ENCODE measurements around the gene OTUD3.
"Not testable (repeated sequence)": the region's sequence is repeated elsewhere in the genome, so short reads cannot be mapped to it uniquely, and the experiment has no call there.

The OTUD3 gene

GRCh38 chr1:19868575-19868974 is 13.6 kb upstream of the OTUD3 start:
- DNase-seq (ENCODE audit: low read depth) = not testable (repeated sequence)

- DNase-seq (ENCODE audit: low read depth) = not testable (repeated sequence)
Measured at GRCh38 chr1:19869453-19869852, 12.7 kb upstream of the OTUD3 start.

GRCh38 chr1:19869929-19870328 is 12.3 kb upstream of the OTUD3 start:
- DNase-seq (ENCODE audit: low read depth) = peak; percentile 70

GRCh38 chr1:19872190-19872589 is 10.0 kb upstream of the OTUD3 start:
- no peak for DNase-seq (ENCODE audit: low read depth)

- DNase-seq (ENCODE audit: low read depth) = no peak
Measured at GRCh38 chr1:19877181-19877750, 4.9 kb upstream of the OTUD3 start.

DNA sequence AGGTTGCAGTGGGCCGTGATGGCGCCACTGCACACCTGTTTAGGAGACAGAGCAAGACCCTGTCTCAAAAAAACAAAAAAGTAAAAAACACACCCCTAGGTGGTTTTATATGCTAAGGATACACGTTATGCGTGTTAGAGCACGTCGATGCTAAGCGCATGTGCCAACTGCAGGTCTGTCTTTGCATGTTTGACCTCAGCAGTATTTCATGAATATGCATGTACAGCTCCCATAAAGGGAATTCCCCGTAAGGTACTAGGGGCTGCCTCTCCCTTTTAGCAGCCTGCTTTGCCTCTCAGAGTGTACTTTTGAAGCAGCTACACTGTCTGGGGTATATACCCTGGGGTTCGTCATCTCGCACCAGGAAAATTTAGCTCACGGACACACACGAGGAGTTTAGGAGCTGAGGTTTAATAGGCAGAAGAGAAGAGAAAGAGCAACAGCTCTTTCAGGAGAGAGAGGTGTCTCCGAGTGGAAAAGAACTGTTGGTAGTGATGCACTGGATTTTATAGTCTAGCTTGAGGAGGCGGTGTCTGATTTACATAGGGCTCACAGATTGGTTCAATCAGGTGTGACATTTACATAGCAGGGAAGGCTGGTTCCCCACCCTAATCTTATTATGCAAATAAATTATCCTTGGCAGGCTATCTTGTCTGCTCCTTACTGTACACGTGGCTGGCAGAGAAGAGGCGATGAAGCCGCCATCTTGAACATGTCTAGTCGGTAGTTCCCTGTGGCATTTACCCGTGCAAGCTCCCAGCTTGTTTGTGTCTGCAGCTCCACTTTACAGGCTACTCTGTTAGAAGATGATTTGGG is 4.2 kb upstream of the OTUD3 start:
- DNase-seq (ENCODE audit: low read depth) = no peak

DNA sequence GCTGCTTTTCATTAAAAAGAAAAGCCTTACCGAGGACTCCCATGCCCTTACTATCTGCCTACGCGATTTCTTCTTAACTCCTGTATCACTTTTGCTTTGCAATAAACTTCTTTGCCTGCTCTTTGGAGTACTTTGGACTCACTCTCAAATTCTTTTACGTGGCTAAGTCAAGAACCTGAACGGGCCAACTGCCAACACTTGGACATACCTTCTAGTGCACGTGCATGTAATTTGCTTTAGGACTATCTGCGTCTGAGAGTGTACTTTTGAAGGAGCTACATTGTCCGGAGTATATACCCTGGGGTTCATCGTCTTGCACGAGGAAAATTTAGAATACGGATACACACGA is 3.6 kb upstream of the OTUD3 start:
- DNase-seq (ENCODE audit: low read depth) = no peak

GRCh38 chr1:19879227-19879626 is 3.0 kb upstream of the OTUD3 start:
- DNase-seq (ENCODE audit: low read depth) = no peak

GRCh38 chr1:19879661-19880060 is 2.5 kb upstream of the OTUD3 start:
- DNase-seq (ENCODE audit: low read depth) = no peak

GRCh38 chr1:19880841-19881240 is 1.4 kb upstream of the OTUD3 start:
- not testable (repeated sequence) for DNase-seq (ENCODE audit: low read depth)

DNA sequence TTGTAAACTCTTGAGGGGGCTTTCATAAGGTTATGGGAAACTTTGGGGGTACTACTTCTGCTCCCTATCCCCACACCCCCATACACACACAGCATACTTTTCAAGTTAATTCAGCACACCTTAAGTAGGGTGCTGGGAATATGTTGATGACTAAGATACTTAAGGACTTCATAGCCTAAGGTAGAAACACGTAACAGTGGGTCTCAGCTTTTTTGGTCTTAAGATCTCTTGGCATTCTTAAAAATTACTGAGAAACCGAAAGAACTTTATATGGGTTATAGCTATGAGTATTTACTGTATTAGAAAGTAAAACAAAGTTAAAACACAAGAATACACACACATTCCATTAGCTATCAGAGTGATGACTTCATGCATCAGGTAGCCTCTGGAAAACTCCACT is 2.1 kb downstream of the OTUD3 start:
- DNase-seq (ENCODE audit: low read depth) = no peak

- DNase-seq (ENCODE audit: low read depth) = no peak
Measured at GRCh38 chr1:19885821-19886220, 3.6 kb downstream of the OTUD3 start.

DNA sequence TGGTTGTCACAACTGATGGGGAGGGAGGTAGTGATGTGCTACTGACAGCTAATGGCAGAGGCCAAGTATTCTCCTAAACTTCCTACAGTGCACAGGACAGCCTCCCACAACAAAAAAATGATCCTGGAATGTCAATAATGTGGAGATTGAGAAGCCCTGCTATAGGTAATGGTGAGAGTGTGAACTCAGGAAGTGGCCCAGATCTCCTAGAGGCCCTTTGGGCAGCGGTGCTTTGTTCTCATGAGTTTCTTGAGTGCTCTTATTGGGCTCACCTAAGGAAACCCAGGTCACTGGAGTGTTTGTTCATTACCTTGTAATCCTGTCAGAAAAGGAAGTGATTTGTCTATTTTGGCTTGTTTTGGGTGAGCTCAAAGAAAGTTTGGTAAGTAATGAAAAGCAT is 5.9 kb downstream of the OTUD3 start:
- no peak for DNase-seq (ENCODE audit: low read depth)

DNA sequence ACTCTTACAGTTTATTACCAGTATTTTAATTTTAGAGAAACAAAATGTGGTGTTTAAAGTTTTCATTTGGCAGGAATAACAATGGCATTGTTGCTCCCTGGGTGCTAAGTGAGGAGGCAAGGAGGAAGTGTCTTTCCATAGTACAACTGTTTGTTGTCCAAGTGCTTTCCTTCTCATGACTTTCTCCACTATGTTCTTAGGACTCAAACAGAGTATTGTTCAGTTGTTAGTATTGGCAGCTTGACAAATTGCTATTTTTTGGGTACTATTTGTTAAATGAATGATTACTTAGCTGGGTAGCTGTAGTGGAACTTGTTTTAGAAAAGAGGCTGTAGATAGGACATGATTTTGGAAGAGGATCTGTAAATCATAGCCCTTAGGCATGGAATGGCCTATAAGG is 7.5 kb downstream of the OTUD3 start:
- no peak for DNase-seq (ENCODE audit: low read depth)

- no peak for DNase-seq (ENCODE audit: low read depth)
Measured at GRCh38 chr1:19892129-19892528, 9.9 kb downstream of the OTUD3 start.

DNA sequence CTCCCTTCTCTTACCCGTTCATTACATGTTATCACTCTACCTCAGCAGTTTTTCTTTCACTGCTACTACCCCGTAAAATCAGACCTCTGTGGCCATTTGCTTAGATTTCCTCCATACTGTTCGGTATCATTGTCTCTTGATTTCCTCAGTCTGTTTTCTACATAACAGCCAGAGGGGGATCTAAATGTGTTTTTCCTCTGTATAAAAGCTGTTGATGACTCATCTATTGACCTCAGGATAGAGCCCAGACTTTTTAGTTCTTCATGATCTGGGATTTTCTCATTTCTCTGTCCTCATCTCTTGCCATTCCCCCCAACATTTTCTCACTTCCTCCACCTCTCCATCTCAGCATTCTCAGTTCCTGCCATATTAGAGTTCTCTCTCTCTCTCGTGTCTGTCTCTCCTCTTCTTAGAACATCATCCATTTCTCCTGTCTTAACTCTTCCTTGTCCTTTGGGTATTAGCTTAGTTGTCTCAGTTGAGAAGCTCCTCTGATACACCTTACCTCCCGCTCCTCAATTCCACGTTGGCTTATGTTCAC is 10.5 kb downstream of the OTUD3 start:
- no peak for DNase-seq (ENCODE audit: low read depth)

- no peak for DNase-seq (ENCODE audit: low read depth)
Measured at GRCh38 chr1:19893687-19894086, 11.5 kb downstream of the OTUD3 start.

DNA sequence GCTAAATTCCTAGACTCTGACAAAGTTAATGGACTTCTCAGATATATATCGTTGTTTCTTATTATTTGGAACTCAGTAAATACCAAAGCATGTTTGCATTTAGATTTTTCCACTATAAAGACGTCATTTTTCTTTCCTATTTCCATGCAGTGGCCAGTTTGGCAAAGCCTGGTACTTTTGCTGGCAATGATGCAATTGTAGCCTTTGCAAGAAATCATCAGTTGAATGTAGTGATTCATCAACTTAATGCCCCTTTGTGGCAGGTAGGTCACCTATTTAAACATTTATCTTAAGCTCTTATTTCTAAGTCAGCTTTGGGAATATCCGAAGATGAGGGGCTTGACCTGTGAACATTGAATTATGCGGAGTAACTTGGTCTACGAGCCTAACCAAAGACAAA is 12.0 kb downstream of the OTUD3 start:
- no peak for DNase-seq (ENCODE audit: low read depth)

GRCh38 chr1:19901653-19902052 is 19.5 kb downstream of the OTUD3 start:
- no peak for DNase-seq (ENCODE audit: low read depth)

- DNase-seq (ENCODE audit: low read depth) = no peak
Measured at GRCh38 chr1:19903621-19904020, 21.4 kb downstream of the OTUD3 start.

GRCh38 chr1:19907456-19907855 is 25.3 kb downstream of the OTUD3 start:
- no peak for DNase-seq (ENCODE audit: low read depth)

DNA sequence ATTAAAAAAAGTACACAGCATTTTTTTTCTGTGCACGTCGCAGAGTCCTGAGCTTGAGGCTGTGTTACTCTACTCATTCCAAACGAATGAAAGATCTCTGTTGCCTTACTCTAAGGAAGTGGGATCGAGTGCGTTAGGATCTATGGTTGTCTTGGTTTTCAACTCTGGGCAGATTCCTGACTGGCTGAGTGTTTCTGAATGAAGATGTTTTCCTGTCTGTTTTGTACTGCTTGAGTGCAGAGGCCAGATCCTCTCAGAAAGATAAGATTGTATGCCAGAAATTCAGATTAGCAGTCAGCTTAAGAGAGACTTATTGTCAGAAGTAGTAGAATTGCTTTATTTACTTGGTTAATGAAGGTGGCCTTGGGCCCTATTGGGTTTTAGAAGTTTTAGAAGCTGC is 27.2 kb downstream of the OTUD3 start:
- DNase-seq (ENCODE audit: low read depth) = no peak

DNA sequence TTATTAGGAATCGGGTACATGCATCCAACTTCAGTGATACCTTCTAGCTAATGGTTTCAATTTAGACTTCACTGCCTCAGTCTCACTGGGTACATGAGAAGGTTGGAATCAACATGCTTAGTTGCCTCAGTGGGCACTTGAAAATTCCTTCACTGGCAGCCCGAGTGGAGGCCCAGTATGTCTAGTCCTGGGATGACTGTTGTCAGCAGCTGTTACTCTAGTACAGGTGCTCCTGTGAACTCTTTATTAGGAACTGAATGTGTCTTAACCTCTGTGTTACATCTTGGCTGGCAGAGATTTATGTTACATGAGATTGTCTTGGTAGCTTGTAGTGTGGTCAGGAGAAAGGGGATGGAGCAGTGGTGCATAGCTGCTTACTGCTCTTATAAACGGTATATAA is 27.8 kb downstream of the OTUD3 start:
- no peak for DNase-seq (ENCODE audit: low read depth)

- DNase-seq (ENCODE audit: low read depth) = no peak
Measured at GRCh38 chr1:19910650-19911049, 28.5 kb downstream of the OTUD3 start.

All from CMK (cell line).